DND-41 (cell line): ENCODE data around the gene HYCC2.

Source experiments
- ATAC-seq: fragments of 200-7000 bp; cut with Tn5 transposase; 3 replicates; pipeline ENCODE4 v1.9.1; 2021; ENCODE audit warnings: low read depth; ENCODE audit not compliant: insufficient read depth
- DNase-seq: peaks from one replicate; pipeline ENCODE4 v3.0.0-alpha.2; 2020
- H2AFZ ChIP-seq: 2 replicates; pipeline ENCODE4 v1.6.0; 2012; ENCODE audit warnings: low read depth, low read length
- H3K27ac ChIP-seq: 2 replicates; pipeline ENCODE4 v1.5.1; 2012; ENCODE audit warnings: low read length, inconsistent platforms
- H3K27me3 ChIP-seq: fragments of 200-600 bp; sonication (generic); 2 replicates; pipeline ENCODE4 v1.6.0; 2012; ENCODE audit warnings: low read length, mild to moderate bottlenecking, inconsistent platforms; ENCODE audit not compliant: insufficient read depth, poor library complexity
- H3K36me3 ChIP-seq: 2 replicates; pipeline ENCODE4 v1.5.1; 2012; ENCODE audit warnings: low read length, inconsistent platforms; ENCODE audit not compliant: insufficient read depth
- H3K4me1 ChIP-seq: 2 replicates; pipeline ENCODE4 v1.5.1; 2012; ENCODE audit warnings: mild to moderate bottlenecking, low read length; ENCODE audit not compliant: insufficient read depth
- H3K4me2 ChIP-seq: 2 replicates; pipeline ENCODE4 v1.6.0; 2012; ENCODE audit warnings: mild to moderate bottlenecking, moderate library complexity, low read length, inconsistent platforms; ENCODE audit not compliant: insufficient read depth
- H3K4me3 ChIP-seq, 2 experiments: fragments of 200-600 bp in 1 of 2; shearing (Covaris generic) in 1 of 2; 2 replicates each; pipeline ENCODE4 v1.5.1; 2012 to 2016; ENCODE audit warnings: inconsistent platforms in 2 of 2, low read length in 2 of 2, mild to moderate bottlenecking in 2 of 2, low read depth in 1 of 2, moderate library complexity in 1 of 2
- H3K79me2 ChIP-seq: 2 replicates; pipeline ENCODE4 v1.6.0; 2012; ENCODE audit warnings: low read length, inconsistent platforms; ENCODE audit not compliant: insufficient read depth
- H3K9ac ChIP-seq: 2 replicates; pipeline ENCODE4 v1.6.0; 2012; ENCODE audit warnings: low read depth, mild to moderate bottlenecking, inconsistent platforms, low read length, moderate library complexity
- H3K9me3 ChIP-seq: 2 replicates; pipeline ENCODE4 v1.5.1; 2012; ENCODE audit warnings: low read length, moderate library complexity, mild to moderate bottlenecking, inconsistent platforms; ENCODE audit not compliant: insufficient read depth, severe bottlenecking
- H4K20me1 ChIP-seq: 2 replicates; pipeline ENCODE4 v1.6.0; 2012; ENCODE audit warnings: low read length; ENCODE audit not compliant: insufficient read depth
- CTCF ChIP-seq: IDR thresholded peaks from 2 replicates; pipeline ENCODE4 v1.5.1; 2012; ENCODE audit warnings: borderline replicate concordance, low read length, moderate library complexity, mild to moderate bottlenecking; ENCODE audit not compliant: poor library complexity, severe bottlenecking; ENCODE audit errors: extremely low read depth
- EZH2 ChIP-seq: IDR thresholded peaks from 3 replicates; pipeline ENCODE4 v1.6.1; 2012; ENCODE audit warnings: borderline replicate concordance, low read depth, mild to moderate bottlenecking, moderate library complexity, low read length, inconsistent platforms; ENCODE audit not compliant: severe bottlenecking

Gene HYCC2

GRCh38 chr2:201100497-201100896 is 29.0 kb upstream of the HYCC2 start:
- no peaks in the 10 kb centered on the region for H3K4me1 ChIP-seq
- TF ChIP-seq EZH2 (no peak), CTCF (no peak)
- H3K36me3 ChIP-seq: no peaks in the 10 kb centered on the region
- H3K9me3 ChIP-seq: no peaks in the 10 kb centered on the region
- H3K9ac ChIP-seq: no peak overlapping the region
- no peaks in the 10 kb centered on the region for H4K20me1 ChIP-seq
- H3K27me3 ChIP-seq: no peaks in the 10 kb centered on the region
- H3K4me3 ChIP-seq: no peak overlapping the region
- no peak for DNase-seq
- H3K79me2 ChIP-seq: no peaks in the 10 kb centered on the region
- no peak for ATAC-seq
- no peak overlapping the region for H2AFZ ChIP-seq
- H3K4me2 ChIP-seq: no peak overlapping the region
- H3K27ac ChIP-seq: no peak overlapping the region

DNA sequence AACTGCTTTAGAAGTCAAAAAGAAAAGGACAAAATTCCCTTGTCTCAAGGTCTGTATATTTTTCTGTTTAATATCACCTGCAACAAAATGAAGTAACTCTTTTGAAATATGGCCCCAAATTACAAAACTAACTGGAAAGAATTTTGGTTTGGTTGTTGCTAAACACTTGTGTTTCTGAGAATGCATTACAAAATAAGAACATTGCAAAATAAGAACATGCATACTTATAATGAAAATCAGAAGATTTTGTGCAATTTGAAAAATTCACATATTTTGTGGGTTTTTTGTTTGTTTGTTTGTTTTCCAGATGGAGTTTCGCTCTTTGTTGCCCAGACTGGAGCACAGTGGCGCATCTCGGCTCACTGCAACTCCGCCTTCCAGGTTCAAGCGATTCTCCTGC is 22.1 kb upstream of the HYCC2 start:
- DNase-seq (no peak), ATAC-seq (no peak)
- no peak overlapping the region for H3K27ac ChIP-seq

GRCh38 chr2:201090574-201090973 is 19.1 kb upstream of the HYCC2 start:
- Histone ChIP-seq H4K20me1 (no peaks in the 10 kb centered on the region), H3K9ac (no peak overlapping the region), H3K36me3 (peaks cover 23% of the 10 kb centered on the region; the same call in 1 of the 2 replicates), H3K79me2 (no peaks in the 10 kb centered on the region), H3K4me2 (no peak overlapping the region), H3K9me3 (no peaks in the 10 kb centered on the region), H2AFZ (no peak overlapping the region), H3K27ac (no peak overlapping the region), H3K4me3 (no peak overlapping the region), H3K27me3 (no peaks in the 10 kb centered on the region), H3K4me1 (no peaks in the 10 kb centered on the region)
- ATAC-seq: no peak
- TF ChIP-seq CTCF: no peak
- no peak for DNase-seq

More for the DNA sequence above, 22.1 kb upstream of the HYCC2 start:
- Histone ChIP-seq H3K4me1 (no peaks in the 10 kb centered on the region), H3K4me2 (no peak overlapping the region), H3K27me3 (no peaks in the 10 kb centered on the region), H3K9me3 (no peaks in the 10 kb centered on the region), H3K9ac (no peak overlapping the region), H3K4me3 (no peak overlapping the region), H4K20me1 (no peaks in the 10 kb centered on the region), H2AFZ (no peak overlapping the region), H3K79me2 (no peaks in the 10 kb centered on the region), H3K36me3 (peaks cover 4% of the 10 kb centered on the region; the same call in 1 of the 2 replicates)
- TF ChIP-seq CTCF: no peak
- no peak for TF ChIP-seq EZH2

DNA sequence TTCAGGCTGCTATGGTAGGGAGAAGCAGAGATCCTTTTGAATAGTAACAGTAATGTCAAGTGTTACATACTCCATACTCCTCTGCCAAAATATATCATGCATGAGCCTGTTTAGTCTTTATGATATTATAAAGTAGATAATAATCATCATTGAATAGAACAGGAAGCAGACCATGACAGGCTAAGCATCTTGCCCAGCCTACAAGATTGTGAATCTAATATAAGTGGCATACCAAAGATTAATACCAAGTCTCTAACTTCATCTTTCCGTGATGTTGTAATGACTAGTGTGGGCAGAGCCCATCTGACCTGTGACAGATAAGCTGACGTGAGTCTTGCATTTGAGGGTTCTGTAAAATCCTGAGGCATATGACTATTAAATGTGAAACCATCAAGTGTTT is 13.4 kb upstream of the HYCC2 start:
- Histone ChIP-seq H3K4me3 (no peak overlapping the region), H3K79me2 (peaks cover 21% of the 10 kb centered on the region), H3K4me1 (no peaks in the 10 kb centered on the region), H2AFZ (no peak overlapping the region), H4K20me1 (no peaks in the 10 kb centered on the region; the same call in 1 of the 2 replicates), H3K9me3 (no peaks in the 10 kb centered on the region), H3K27me3 (no peaks in the 10 kb centered on the region), H3K4me2 (no peak overlapping the region), H3K36me3 (peaks cover 63% of the 10 kb centered on the region), H3K27ac (no peak overlapping the region), H3K9ac (no peak overlapping the region)
- DNase-seq (no peak), ATAC-seq (no peak)
- TF ChIP-seq CTCF (no peak), EZH2 (no peak)
